ENCODE data around the gene CFHR5.
"Not testable (repeated sequence)": the region's sequence is repeated elsewhere in the genome, so short reads cannot be mapped to it uniquely, and the experiment has no call there.

Gene CFHR5

DNA sequence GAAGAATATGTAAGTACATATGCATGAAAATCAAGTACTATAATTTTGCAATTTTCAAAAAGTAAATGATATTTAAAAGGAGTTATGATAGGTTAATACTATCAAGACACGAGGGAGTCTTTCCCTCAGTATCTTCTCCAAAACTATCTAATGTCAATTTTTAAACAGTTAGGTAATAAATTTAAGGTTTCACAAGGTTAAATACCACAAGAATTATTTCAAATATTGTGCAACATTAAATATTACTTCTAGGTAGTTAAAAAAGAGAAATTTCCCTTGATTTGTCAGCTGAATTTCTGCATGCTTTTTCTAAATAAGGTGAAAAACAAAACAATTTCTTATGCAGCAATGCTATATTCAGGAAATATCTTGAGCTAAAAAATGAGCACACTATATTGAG lies 3.5 kb downstream of the CFHR5 start:
- H3K9ac ChIP-seq (ENCODE audit: low read length): no peak overlapping the region
- no peak overlapping the region for H3K27ac ChIP-seq (ENCODE audit: low read depth, low read length, poor library complexity, severe bottlenecking)
- no peaks in the 10 kb centered on the region for H3K9me3 ChIP-seq (ENCODE audit: low read length)
- no peaks in the 10 kb centered on the region for H3K27me3 ChIP-seq (ENCODE audit: insufficient read depth, low read length)
- no peak overlapping the region for H3K4me3 ChIP-seq (ENCODE audit: low read depth, low read length, poor library complexity, severe bottlenecking)
- no peak overlapping the region for H3K4me2 ChIP-seq (ENCODE audit: low read length)
- no peaks in the 10 kb centered on the region for H3K79me2 ChIP-seq (ENCODE audit: insufficient read depth, low read length)
- no peaks in the 10 kb centered on the region for H3K4me1 ChIP-seq (ENCODE audit: insufficient read depth, low read length, severe bottlenecking)
- no peaks in the 10 kb centered on the region for H3F3A ChIP-seq (ENCODE audit: insufficient read depth, low read length)
- H2AFZ ChIP-seq (ENCODE audit: low read length): no peak overlapping the region
- H4K20me1 ChIP-seq (ENCODE audit: insufficient read depth, low read length): no peaks in the 10 kb centered on the region
- TF ChIP-seq EZH2 (IDR thresholded peaks at IDR 0.05; ENCODE audit: borderline replicate concordance, low read length): no peak
- TF ChIP-seq, protein P1, sequence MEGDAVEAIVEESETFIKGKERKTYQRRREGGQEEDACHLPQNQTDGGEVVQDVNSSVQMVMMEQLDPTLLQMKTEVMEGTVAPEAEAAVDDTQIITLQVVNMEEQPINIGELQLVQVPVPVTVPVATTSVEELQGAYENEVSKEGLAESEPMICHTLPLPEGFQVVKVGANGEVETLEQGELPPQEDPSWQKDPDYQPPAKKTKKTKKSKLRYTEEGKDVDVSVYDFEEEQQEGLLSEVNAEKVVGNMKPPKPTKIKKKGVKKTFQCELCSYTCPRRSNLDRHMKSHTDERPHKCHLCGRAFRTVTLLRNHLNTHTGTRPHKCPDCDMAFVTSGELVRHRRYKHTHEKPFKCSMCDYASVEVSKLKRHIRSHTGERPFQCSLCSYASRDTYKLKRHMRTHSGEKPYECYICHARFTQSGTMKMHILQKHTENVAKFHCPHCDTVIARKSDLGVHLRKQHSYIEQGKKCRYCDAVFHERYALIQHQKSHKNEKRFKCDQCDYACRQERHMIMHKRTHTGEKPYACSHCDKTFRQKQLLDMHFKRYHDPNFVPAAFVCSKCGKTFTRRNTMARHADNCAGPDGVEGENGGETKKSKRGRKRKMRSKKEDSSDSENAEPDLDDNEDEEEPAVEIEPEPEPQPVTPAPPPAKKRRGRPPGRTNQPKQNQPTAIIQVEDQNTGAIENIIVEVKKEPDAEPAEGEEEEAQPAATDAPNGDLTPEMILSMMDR (IDR thresholded peaks at IDR 0.05; ENCODE audit: low read length): no peak
- H3K9me2 ChIP-seq (ENCODE audit: low read depth, low read length): no peaks in the 10 kb centered on the region
- H3K36me3 ChIP-seq (ENCODE audit: insufficient read depth, low read length): no peaks in the 10 kb centered on the region

DNA sequence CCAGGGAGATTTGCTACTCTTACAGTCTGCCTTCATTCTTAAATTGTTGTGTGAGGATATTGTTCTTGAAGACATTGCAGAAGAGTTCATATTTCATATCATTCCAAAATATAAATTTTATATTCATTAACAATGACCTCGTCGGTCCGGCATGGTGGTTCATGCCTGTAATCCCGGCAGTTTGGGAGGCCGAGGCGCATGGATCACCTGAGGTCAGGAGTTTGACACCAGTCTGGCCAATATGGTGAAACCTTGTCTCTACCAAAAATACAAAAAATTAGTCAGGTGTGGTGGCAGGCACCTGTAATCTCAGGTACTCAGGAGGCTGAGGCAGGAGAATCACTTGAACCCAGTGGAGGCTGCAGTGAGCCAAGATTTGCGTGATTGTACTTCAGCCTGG lies 4.9 kb downstream of the CFHR5 start:
- H3K4me2 ChIP-seq (ENCODE audit: low read length); H3K9me3 ChIP-seq (ENCODE audit: low read length); H3K9me2 ChIP-seq (ENCODE audit: low read depth, low read length); H2AFZ ChIP-seq (ENCODE audit: low read length); H3K36me3 ChIP-seq (ENCODE audit: insufficient read depth, low read length); H3K27ac ChIP-seq (ENCODE audit: low read depth, low read length, poor library complexity, severe bottlenecking); H3K79me2 ChIP-seq (ENCODE audit: insufficient read depth, low read length); H3K9ac ChIP-seq (ENCODE audit: low read length); H3K4me3 ChIP-seq (ENCODE audit: low read depth, low read length, poor library complexity, severe bottlenecking); H3K4me1 ChIP-seq (ENCODE audit: insufficient read depth, low read length, severe bottlenecking); H3F3A ChIP-seq (ENCODE audit: insufficient read depth, low read length); H3K27me3 ChIP-seq (ENCODE audit: insufficient read depth, low read length); H4K20me1 ChIP-seq (ENCODE audit: insufficient read depth, low read length): not testable (repeated sequence)

DNA sequence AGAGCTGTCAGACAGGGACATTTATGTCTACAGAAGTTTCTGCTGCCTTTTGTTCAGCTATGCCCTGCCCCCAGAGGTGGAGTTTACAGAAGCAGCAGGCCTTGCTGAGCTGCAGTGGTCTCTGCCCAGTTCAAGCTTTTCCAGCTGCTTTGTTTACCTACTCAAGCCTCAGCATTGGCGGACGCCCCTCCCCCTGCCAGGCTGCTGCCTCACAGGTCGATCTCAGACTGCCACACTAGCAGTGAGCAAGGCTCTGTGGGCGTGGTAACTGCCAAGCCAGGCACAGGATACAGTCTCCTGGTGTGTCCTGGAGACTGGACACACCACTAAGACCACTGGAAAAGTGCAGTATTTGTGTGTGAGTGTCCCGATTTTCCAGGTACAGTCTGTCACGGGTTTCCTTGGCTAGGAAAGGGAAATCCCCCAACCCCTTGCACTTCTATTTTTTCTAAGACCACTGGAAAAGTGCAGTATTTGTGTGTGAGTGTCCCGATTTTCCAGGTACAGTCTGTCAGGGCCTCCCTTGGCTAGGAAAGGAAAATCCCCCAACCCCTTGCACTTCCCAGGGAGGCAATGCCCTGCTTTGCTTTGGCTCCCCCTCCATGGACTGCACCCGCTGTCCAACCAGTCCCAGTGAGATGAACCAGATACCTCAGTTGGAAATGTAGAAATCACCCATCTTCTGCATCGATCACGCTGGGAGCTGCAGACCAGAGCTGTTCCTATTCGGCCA lies 14.7 kb downstream of the CFHR5 start:
- not testable (repeated sequence) for H3K4me1 ChIP-seq (ENCODE audit: insufficient read depth, low read length, severe bottlenecking); H3K36me3 ChIP-seq (ENCODE audit: insufficient read depth, low read length); H3K9ac ChIP-seq (ENCODE audit: low read length); H2AFZ ChIP-seq (ENCODE audit: low read length); H3K79me2 ChIP-seq (ENCODE audit: insufficient read depth, low read length); H3F3A ChIP-seq (ENCODE audit: insufficient read depth, low read length); H4K20me1 ChIP-seq (ENCODE audit: insufficient read depth, low read length); H3K27me3 ChIP-seq (ENCODE audit: insufficient read depth, low read length); H3K4me2 ChIP-seq (ENCODE audit: low read length); H3K27ac ChIP-seq (ENCODE audit: low read depth, low read length, poor library complexity, severe bottlenecking); H3K9me3 ChIP-seq (ENCODE audit: low read length); H3K9me2 ChIP-seq (ENCODE audit: low read depth, low read length); H3K4me3 ChIP-seq (ENCODE audit: low read depth, low read length, poor library complexity, severe bottlenecking)

DNA sequence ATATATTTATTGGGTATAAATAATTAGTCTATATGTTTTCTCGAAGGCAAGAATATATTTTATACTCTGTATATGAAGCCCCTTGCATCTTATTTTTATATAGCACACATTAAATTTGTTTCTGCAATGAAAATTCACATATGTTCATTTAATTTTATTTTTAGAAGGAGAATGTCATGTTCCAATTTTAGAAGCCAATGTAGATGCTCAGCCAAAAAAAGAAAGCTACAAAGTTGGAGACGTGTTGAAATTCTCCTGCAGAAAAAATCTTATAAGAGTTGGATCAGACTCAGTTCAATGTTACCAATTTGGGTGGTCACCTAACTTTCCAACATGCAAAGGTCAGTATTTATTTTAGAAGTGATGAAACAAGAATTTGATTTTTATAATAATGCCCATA lies 16.6 kb downstream of the CFHR5 start:
- no peaks in the 10 kb centered on the region for H3K79me2 ChIP-seq (ENCODE audit: insufficient read depth, low read length)
- H3F3A ChIP-seq (ENCODE audit: insufficient read depth, low read length): no peaks in the 10 kb centered on the region
- H3K9me2 ChIP-seq (ENCODE audit: low read depth, low read length): no peaks in the 10 kb centered on the region
- H3K27ac ChIP-seq (ENCODE audit: low read depth, low read length, poor library complexity, severe bottlenecking): no peak overlapping the region
- H4K20me1 ChIP-seq (ENCODE audit: insufficient read depth, low read length): no peaks in the 10 kb centered on the region
- no peak overlapping the region for H3K9ac ChIP-seq (ENCODE audit: low read length)
- H3K9me3 ChIP-seq (ENCODE audit: low read length): no peaks in the 10 kb centered on the region
- no peak overlapping the region for H2AFZ ChIP-seq (ENCODE audit: low read length)
- no peaks in the 10 kb centered on the region for H3K27me3 ChIP-seq (ENCODE audit: insufficient read depth, low read length)
- H3K36me3 ChIP-seq (ENCODE audit: insufficient read depth, low read length): no peaks in the 10 kb centered on the region
- TF ChIP-seq EZH2 (IDR thresholded peaks at IDR 0.05; ENCODE audit: borderline replicate concordance, low read length): no peak
- TF ChIP-seq, protein P1 (IDR thresholded peaks at IDR 0.05; ENCODE audit: low read length): no peak
- no peak overlapping the region for H3K4me3 ChIP-seq (ENCODE audit: low read depth, low read length, poor library complexity, severe bottlenecking)
- H3K4me1 ChIP-seq (ENCODE audit: insufficient read depth, low read length, severe bottlenecking): no peaks in the 10 kb centered on the region
- no peak overlapping the region for H3K4me2 ChIP-seq (ENCODE audit: low read length)
